AG04450 (cell line): ENCODE results near the gene CEMIP2. TPM values are rescaled to one million over a fixed set of nuclear protein-coding genes. Genes with fewer than 3 reads are reported as not detected.

Source experiments
- CTCF ChIA-PET: fragments of 300-600, 350-600 bp; formaldehyde crosslinking; extraction: SDS; loops from one replicate; lab custom pipeline; 2022; ENCODE audit warnings: antibody characterized with exemption, inconsistent platforms; lab: Charles Lee
- POLR2A ChIA-PET: fragments of 350-600 bp; formaldehyde crosslinking; extraction: SDS; loops from one replicate; lab custom pipeline; 2021; ENCODE audit warnings: antibody characterized with exemption, inconsistent platforms; lab: Yijun Ruan, JAX
- DNase-seq: peaks from one replicate; pipeline ENCODE4 v3.0.0-alpha.2; 2011; ENCODE audit warnings: low read depth, low spot score
- H3K27ac ChIP-seq: one replicate; pipeline ENCODE4 v1.5.1; 2012; ENCODE audit warnings: low read depth, low read length, control low read depth
- H3K27me3 ChIP-seq: one replicate; pipeline ENCODE4 v1.6.0; 2012; ENCODE audit warnings: low read length; ENCODE audit not compliant: control insufficient read depth, insufficient read depth
- H3K4me3 ChIP-seq: 2 replicates; pipeline ENCODE4 v1.5.1; 2011; ENCODE audit warnings: mild to moderate bottlenecking, low read depth, low read length, control low read depth
- H3K9me3 ChIP-seq: 2 replicates; pipeline ENCODE4 v1.5.1; 2012; ENCODE audit warnings: low read length; ENCODE audit not compliant: control insufficient read depth, insufficient read depth
- polyA plus RNA-seq: library from polyadenylated mRNA; depleted of rRNA; stranded (reverse); fragments of >200 nt; gene quantifications from 2 replicates; pipeline ENCODE4 v1.2.3, GENCODE V29; 2011
- TF ChIP-seq, protein P1 (sequence below): IDR thresholded peaks from 2 replicates; pipeline ENCODE4 v1.5.1; 2011; ENCODE audit warnings: low read depth, low read length, control low read depth, inconsistent platforms

CEMIP2 gene
- polyA plus RNA-seq, 1 experiment: 54.4 TPM

DNA sequence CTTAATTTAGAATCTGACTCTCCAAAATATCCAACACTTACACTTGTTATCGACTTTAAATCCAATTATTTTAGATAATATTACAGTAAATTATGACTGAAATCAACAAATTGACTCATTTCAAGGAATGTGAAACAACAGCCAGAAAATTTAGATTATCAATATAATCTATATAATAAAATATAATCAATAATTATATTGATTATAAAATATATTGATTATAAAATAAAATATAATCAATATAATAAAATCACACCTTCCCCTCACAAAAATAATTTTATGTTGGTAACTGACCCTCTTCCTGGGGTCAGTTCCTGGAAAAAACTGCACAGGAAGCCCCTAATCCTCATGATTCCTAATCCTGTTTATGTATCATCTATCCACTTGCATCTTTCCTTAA is 91.1 kb downstream of the CEMIP2 start:
- Histone ChIP-seq H3K27me3 (no peaks in the 10 kb centered on the region), H3K4me3 (no peak overlapping the region), H3K9me3 (no peaks in the 10 kb centered on the region), H3K27ac (no peak overlapping the region)
- TF ChIP-seq, protein P1, sequence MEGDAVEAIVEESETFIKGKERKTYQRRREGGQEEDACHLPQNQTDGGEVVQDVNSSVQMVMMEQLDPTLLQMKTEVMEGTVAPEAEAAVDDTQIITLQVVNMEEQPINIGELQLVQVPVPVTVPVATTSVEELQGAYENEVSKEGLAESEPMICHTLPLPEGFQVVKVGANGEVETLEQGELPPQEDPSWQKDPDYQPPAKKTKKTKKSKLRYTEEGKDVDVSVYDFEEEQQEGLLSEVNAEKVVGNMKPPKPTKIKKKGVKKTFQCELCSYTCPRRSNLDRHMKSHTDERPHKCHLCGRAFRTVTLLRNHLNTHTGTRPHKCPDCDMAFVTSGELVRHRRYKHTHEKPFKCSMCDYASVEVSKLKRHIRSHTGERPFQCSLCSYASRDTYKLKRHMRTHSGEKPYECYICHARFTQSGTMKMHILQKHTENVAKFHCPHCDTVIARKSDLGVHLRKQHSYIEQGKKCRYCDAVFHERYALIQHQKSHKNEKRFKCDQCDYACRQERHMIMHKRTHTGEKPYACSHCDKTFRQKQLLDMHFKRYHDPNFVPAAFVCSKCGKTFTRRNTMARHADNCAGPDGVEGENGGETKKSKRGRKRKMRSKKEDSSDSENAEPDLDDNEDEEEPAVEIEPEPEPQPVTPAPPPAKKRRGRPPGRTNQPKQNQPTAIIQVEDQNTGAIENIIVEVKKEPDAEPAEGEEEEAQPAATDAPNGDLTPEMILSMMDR: no peak
- ChIA-PET CTCF (interaction anchor here (0.7 to 1.2 kb wide), 3 partner anchors 8 to 594 kb away, joined by 3 to 4 read pairs (median 4); no protein-coding TSS in a partner anchor), POLR2A (no interaction called here)
- no peak for DNase-seq

DNA sequence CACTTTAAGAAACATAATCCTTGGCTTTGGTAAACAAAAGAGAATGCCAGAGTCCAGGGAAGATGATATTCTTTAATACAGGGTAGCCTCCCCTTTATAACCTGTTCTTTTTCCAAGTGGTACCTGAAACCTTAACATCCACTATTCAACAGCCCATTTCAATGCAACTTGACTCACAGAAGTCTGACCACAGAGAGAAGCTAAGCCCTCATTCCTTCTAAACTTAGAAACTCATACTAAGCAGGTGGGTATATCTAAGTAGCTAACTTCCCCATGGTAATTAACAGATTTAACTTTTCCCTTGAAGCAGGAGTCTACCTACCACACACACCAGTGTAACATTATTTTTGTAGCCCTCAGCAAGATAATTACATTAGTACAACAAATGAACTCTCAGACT is 91.9 kb downstream of the CEMIP2 start:
- ChIA-PET POLR2A (no interaction called here), CTCF (interaction anchor here (0.6 to 0.7 kb wide), 2 partner anchors 72 to 1350 kb away, joined by 3 read pairs; no protein-coding TSS in a partner anchor)
- Histone ChIP-seq H3K27ac (no peak overlapping the region), H3K4me3 (no peak overlapping the region), H3K27me3 (no peaks in the 10 kb centered on the region), H3K9me3 (no peaks in the 10 kb centered on the region)
- TF ChIP-seq, protein P1: no peak
- no peak for DNase-seq

DNA sequence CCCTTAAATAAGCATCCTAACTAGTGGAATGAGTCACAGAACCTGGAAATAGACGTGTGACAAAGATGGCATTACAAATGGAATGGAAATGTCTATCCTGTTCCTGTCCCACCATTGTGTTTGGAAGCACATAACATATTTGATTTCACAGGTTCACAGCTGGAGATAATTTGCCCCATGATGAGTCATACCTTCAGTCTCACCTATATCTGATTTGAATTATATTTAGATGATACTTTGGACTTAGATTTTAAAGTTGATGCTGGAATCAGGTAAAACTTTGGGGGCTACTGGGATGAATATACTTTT is 92.5 kb downstream of the CEMIP2 start:
- ChIA-PET CTCF (no interaction called here), POLR2A (no interaction called here)
- Histone ChIP-seq H3K9me3 (no peaks in the 10 kb centered on the region), H3K27me3 (no peaks in the 10 kb centered on the region), H3K4me3 (no peak overlapping the region), H3K27ac (no peak overlapping the region)
- no peak for DNase-seq
- TF ChIP-seq, protein P1: no peak

DNA sequence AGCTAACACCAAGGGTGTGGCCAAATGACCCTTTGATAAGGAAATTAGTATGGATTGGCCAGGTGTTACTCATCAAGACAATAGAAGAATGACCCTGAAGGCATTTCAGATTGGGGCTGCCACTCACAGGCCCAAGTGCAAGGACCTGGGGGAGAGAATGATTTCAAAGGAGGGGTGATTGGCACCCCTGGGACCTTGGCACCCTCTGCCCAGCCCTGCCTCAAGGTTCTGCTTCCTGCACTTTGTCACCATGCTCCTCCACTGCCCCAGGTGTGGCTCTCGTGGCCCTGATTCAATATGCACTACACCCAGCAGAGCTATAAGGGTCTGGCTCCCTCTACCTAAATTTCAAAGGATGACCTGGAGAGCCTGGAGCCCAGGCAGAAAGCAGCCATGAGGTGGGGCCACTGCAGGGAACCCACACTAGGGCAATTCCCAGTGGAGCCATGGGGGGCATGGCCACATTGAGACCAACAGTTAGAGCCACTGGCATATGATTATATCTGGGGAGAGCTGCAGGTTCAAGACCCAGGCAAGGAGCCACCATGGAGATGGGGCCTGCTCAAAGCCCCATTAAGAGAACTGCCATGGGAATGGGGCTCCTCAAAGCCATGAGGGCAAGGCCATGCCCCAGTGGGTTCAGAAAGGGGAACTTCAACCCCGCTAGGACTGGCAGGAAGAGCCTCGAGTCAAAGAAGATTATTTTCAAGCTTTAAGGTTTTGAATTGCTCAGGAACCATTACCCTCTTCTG is 93.0 kb downstream of the CEMIP2 start:
- H3K4me3 ChIP-seq: no peak overlapping the region
- H3K27me3 ChIP-seq: no peaks in the 10 kb centered on the region
- POLR2A ChIA-PET: no interaction called here
- TF ChIP-seq, protein P1: no peak
- DNase-seq: no peak
- no peak overlapping the region for H3K27ac ChIP-seq
- H3K9me3 ChIP-seq: no peaks in the 10 kb centered on the region
- CTCF ChIA-PET: no interaction called here

DNA sequence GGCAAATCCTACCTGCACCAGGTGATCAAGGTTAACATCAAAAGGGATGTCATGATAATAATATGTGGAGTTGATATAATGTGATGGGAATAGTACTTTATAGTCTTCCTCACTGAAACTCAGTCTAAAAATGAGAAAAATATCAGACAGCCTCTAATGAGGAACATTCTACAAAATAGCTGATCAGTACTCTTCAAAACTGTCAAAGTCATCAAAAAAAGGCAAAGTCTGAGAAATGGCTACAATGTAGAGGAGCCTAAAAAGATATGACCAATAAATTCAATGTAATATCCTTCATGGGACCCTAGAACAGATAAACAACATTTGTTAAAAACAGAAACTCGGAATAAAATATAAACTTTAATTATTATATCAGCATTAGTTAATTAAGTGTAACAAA is 95.7 kb downstream of the CEMIP2 start:
- Histone ChIP-seq H3K27ac (no peak overlapping the region), H3K9me3 (no peaks in the 10 kb centered on the region), H3K4me3 (no peak overlapping the region), H3K27me3 (no peaks in the 10 kb centered on the region)
- TF ChIP-seq, protein P1: no peak
- ChIA-PET CTCF (no interaction called here), POLR2A (no interaction called here)
- DNase-seq: no peak
